Subcutaneous adipose tissue (tissue), 4 donors: ENCODE data around the gene CA12. TPM values are rescaled to one million over a fixed set of nuclear protein-coding genes. Genes with fewer than 3 reads are reported as not detected.

Experiments
- total RNA-seq, 4 donors: library from RNA; depleted of rRNA; stranded (reverse); fragments of >200 nt; gene quantifications; one replicate each; pipeline ENCODE4 v1.1.0, GENCODE V29; 2016
- TF ChIP-seq, protein P1 (sequence below): fragments of 450-650 bp; IDR thresholded peaks from one replicate; pipeline ENCODE4 v1.5.1; 2016; ENCODE audit warnings: low read depth, mild to moderate bottlenecking, control low read depth, antibody characterized with exemption, moderate library complexity

CA12 gene
- total RNA-seq, 4 donors from 2014 or later = 1.5 to 16.3 (median 3.7) TPM

DNA sequence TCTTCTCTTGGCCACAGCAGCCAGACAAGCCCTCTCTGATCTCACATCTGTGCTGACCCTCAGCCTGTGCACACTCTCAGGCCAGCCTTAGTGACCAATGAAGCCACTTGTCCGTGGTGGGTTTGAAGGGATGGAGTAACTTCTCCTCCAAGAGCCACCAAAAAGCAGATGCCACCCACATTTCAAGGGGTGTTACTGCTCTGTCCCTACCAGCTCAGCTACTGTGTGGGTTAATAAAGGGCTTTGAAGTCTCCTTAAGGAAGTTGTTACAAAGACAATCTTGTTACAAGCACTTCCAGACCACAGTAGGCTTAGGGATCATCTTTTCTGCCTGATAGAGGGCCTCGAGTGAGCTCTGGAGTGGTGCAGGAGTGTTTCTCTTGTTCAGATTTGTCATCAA, 3.3 kb upstream of the CA12 start:
- TF ChIP-seq, protein P1, sequence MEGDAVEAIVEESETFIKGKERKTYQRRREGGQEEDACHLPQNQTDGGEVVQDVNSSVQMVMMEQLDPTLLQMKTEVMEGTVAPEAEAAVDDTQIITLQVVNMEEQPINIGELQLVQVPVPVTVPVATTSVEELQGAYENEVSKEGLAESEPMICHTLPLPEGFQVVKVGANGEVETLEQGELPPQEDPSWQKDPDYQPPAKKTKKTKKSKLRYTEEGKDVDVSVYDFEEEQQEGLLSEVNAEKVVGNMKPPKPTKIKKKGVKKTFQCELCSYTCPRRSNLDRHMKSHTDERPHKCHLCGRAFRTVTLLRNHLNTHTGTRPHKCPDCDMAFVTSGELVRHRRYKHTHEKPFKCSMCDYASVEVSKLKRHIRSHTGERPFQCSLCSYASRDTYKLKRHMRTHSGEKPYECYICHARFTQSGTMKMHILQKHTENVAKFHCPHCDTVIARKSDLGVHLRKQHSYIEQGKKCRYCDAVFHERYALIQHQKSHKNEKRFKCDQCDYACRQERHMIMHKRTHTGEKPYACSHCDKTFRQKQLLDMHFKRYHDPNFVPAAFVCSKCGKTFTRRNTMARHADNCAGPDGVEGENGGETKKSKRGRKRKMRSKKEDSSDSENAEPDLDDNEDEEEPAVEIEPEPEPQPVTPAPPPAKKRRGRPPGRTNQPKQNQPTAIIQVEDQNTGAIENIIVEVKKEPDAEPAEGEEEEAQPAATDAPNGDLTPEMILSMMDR = no peak

DNA sequence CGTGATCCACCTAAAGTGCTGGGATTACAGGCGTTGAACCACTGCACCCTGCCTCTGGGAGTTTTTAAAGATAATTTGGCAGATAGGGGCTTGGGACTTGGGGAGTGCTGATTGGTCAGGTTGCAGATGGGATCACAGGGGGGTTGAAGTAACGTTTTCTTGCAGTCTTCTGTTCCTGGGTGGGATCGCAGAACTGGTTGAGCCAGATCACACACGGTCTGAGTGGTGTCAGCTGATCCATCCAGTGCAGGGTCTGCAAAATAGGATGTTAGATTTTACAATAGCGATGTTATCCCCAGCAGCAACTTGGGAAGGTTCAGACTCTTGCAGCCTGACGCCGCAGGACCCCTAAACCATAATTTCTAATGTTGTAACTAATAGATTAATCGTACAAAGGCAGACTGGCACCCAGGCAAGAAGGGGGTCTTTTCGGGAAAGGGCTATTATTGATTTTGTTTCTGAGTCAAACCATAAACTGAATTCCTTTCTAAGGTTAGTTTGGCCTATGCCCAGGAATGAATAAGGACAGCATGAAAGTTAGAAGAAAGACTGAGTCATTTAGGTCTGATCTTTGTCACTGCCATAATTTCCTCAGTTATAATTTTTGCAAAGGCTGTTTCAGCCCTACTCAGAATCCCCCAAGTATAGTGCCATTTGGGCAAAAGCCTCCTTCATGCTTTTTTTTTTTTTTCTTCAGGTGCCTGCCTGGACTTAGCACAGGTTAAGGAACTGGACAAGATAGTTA, 1.5 kb upstream of the CA12 start:
- TF ChIP-seq, protein P1 = no peak

DNA sequence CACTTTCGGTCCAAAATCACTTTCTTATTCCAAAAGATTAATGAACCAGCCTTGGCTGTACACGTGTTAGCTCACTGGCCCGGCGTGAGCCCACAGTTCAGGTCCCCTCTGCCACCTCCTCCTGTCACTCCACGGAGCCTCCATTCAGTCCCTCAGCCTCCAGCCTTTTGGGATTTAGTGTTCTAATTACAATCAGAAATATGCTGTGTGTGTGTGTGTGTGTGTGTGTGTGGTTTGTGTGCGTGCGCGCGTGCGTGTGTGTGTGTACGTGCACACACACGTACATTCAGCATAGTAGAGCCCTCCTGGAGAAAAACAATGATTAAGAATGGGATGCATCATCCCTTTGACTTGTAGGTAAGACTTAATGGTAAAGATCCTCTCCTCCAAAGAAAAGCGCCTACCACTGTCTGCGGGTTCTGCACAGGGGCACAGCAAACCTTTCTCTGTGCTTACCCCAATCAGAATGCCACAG, 801 bp downstream of the CA12 start:
- TF ChIP-seq, protein P1 = no peak

DNA sequence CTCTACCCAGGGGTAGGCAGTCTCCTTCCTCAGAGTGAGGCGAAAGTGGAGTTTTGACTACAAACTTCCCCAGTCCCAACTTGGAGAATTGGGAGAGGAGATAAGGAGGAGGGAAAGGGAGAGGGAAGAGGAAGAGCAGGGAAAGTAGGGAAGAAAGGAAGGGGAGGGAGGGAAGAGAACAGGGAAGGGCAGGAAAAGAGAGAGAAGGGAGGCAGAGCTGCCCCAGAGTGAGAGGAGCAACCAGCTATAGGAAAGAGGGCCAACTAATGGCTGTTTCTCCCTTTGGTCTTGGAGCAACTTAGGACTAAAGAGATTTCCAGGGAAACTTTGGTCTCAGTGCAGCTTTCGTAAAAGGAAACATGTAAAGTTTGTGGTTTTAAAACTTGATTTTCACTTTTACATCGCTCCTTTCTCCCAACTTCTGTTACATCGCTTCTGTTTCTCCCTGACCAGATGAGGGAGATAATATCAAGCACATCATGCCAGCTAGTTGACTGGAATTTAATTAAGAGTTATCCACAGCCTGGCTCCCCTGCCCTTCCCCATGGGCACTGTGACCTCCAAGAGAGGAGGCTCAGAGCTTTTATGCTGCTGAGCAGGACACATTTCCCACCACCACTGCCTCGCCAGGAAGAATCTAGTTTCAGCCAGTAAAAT, 1.4 kb downstream of the CA12 start:
- TF ChIP-seq, protein P1 = no peak

DNA sequence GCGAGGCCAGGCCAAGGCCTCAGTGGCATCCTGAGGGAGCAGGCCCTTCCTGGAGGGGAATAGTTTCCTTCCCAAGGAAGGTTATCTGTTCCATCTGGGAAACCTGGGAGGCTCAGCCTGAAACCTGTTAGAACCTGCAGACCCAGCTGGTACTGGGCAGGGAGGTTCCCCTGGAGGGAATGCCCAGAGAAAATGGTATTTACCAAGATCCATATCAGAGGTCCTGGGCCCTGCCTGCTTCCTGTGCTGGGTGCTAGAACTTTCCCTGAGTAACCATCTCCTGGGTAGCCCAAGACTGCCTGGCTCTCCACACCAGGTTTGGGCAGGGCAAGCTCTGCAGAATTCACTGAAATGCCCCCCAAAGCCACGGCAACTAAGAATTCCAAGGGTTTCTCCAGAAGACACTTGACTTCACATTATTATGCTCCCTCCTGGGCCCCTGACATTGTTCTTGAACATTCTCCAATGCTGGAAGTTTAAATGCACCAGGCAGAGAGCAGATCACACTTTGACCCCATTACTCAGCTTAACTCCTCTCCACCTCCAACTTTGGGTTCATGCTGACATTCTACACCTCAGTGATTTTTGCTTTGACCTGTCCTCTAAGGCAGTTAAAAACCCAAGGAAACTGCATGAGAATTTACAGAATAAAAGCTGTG, 2.0 kb downstream of the CA12 start:
- TF ChIP-seq, protein P1 = no peak

DNA sequence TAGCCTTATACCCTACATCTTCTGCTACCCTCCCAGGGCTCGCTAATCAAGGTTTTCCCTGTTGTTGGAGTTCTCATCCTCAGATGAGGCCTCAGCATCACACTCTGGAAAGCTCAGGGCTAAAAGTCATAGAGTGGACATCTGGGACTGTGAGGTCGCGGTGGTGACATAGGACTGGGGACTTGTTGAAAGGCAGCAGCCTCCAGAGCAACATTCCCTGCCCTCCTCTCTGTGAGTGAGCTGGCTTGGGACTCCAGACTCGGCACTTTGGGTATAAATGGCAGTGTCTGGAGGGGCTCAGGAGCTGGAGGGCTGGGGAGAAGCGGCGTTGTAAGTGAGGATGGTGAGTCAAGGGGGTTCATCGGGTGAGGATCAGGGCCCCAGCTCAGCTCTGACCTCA, 2.7 kb downstream of the CA12 start:
- TF ChIP-seq, protein P1 = no peak
